B cell (primary cell): ENCODE data around the gene RMI2. TPM values are rescaled to one million over a fixed set of nuclear protein-coding genes. Genes with fewer than 3 reads are reported as not detected.

Source experiments
- ATAC-seq: fragments of 200-7000 bp; cut with Tn5 transposase; one replicate; pipeline ENCODE4 v1.10.0; 2021; ENCODE audit warnings: low read depth, mild to moderate bottlenecking, moderate number of reproducible peaks, moderate library complexity
- CTCF ChIA-PET: fragments of 350-600 bp; sonication (Branson Sonifier 250); formaldehyde crosslinking; loops from one replicate; lab custom pipeline; 2021; ENCODE audit warnings: antibody characterized with exemption, inconsistent platforms; lab: Charles Lee
- POLR2A ChIA-PET: fragments of 350-600 bp; sonication (Branson Sonifier 250); formaldehyde crosslinking; loops from one replicate; lab custom pipeline; 2021; ENCODE audit warnings: antibody characterized with exemption; lab: Charles Lee
- DNase-seq: peaks from one replicate; pipeline ENCODE4 v3.0.0; 2013
- H2AFZ ChIP-seq: 2 replicates; pipeline ENCODE4 v1.6.1; 2012; ENCODE audit warnings: mild to moderate bottlenecking, low read depth, low read length; ENCODE audit not compliant: insufficient read depth, poor library complexity, severe bottlenecking
- H3K27ac ChIP-seq, 2 donors: 1 replicate in 1 of 2; 2 replicates in 1 of 2; pipeline ENCODE4 v1.5.1; 2012 to 2013; ENCODE audit warnings: low read length in 2 of 2, mild to moderate bottlenecking in 2 of 2, moderate library complexity in 1 of 2
- H3K27me3 ChIP-seq, 4 experiments: fragments of 200-600 bp in 1 of 4; sonication (generic) in 1 of 4; replicated peaks in 1 of 4; 1 replicate in 2 of 4; 2 replicates in 2 of 4; pipeline versions ENCODE4 v1.6.1 to v1.7.0; 2013 to 2016; ENCODE audit warnings: low read length in 3 of 4, mild to moderate bottlenecking in 2 of 4, mixed read lengths in 1 of 4, moderate library complexity in 1 of 4; ENCODE audit not compliant: insufficient read depth in 4 of 4, control insufficient read depth in 3 of 4; ENCODE audit errors: control extremely low read depth in 1 of 4
- H3K36me3 ChIP-seq, 2 experiments: replicated peaks in 1 of 2; 1 replicate in 1 of 2; 2 replicates in 1 of 2; pipeline versions ENCODE4 v1.6.1 to v1.7.1; 2013; ENCODE audit warnings: low read length in 1 of 2; ENCODE audit not compliant: insufficient read depth in 2 of 2, control insufficient read depth in 1 of 2; ENCODE audit errors: control extremely low read depth in 1 of 2, extremely low read depth in 1 of 2
- H3K4me1 ChIP-seq, 2 donors: fragments of 200-600 bp in 1 of 2; sonication (generic) in 1 of 2; 1 replicate in 1 of 2; 2 replicates in 1 of 2; pipeline versions ENCODE4 v1.5.1 to v1.6.1; 2013 to 2017; ENCODE audit warnings: low read length in 2 of 2; ENCODE audit not compliant: control insufficient read depth in 2 of 2, insufficient read depth in 2 of 2
- H3K4me2 ChIP-seq: replicated peaks from 2 replicates; pipeline ENCODE3; 2012; ENCODE audit warnings: mild to moderate bottlenecking, low read depth, low read length; ENCODE audit not compliant: poor library complexity, severe bottlenecking
- H3K4me3 ChIP-seq, 5 experiments: fragments of 200-600 bp in 1 of 5; sonication (generic) in 1 of 5; 1 replicate in 3 of 5; 2 replicates in 2 of 5; pipeline versions ENCODE4 v1.5.1 to v1.7.0; 2011 to 2016; ENCODE audit warnings: low read length in 4 of 5, mild to moderate bottlenecking in 4 of 5, low read depth in 2 of 5, control low read depth in 1 of 5, moderate library complexity in 1 of 5; ENCODE audit not compliant: insufficient read depth in 1 of 5; ENCODE audit errors: control extremely low read depth in 1 of 5, extremely low read depth in 1 of 5
- H3K79me2 ChIP-seq: fragments of 200-600 bp; sonication (generic); one replicate; pipeline ENCODE4 v1.6.0; 2016; ENCODE audit warnings: low read length; ENCODE audit not compliant: control insufficient read depth, insufficient read depth
- H3K9ac ChIP-seq: fragments of 200-600 bp; sonication (generic); 2 replicates; pipeline ENCODE4 v1.6.1; 2017; ENCODE audit warnings: mild to moderate bottlenecking, low read length, moderate library complexity
- H3K9me3 ChIP-seq, 3 donors: one replicate each; pipeline versions ENCODE4 v1.6.1 to v1.7.1; 2013; ENCODE audit warnings: low read length in 2 of 3; ENCODE audit not compliant: control insufficient read depth in 2 of 3, insufficient read depth in 1 of 3; ENCODE audit errors: control extremely low read depth in 1 of 3
- H4K20me1 ChIP-seq: 2 replicates; pipeline ENCODE4 v1.6.0; 2012; ENCODE audit warnings: mild to moderate bottlenecking, low read length; ENCODE audit not compliant: insufficient read depth, control insufficient read depth, poor library complexity, severe bottlenecking
- H3K27ac Mint-ChIP-seq: one replicate; pipeline ENCODE4 v1.8.0; 2021; ENCODE audit warnings: mixed read lengths
- H3K27me3 Mint-ChIP-seq: one replicate; pipeline ENCODE4 v1.8.0; 2021; ENCODE audit warnings: mixed read lengths
- H3K4me1 Mint-ChIP-seq: one replicate; pipeline ENCODE4 v1.8.0; 2021; ENCODE audit warnings: mixed read lengths
- H3K4me3 Mint-ChIP-seq: one replicate; pipeline ENCODE4 v1.8.0; 2021; ENCODE audit warnings: mixed read lengths
- H3K9me3 Mint-ChIP-seq: one replicate; pipeline ENCODE4 v1.8.0; 2022; ENCODE audit warnings: mixed read lengths; ENCODE audit not compliant: insufficient read depth
- EZH2 ChIP-seq: IDR thresholded peaks from 2 replicates; pipeline ENCODE4 v1.6.1; 2012; ENCODE audit warnings: borderline replicate concordance, low read depth, mild to moderate bottlenecking, moderate library complexity, low read length; ENCODE audit not compliant: insufficient read depth, poor library complexity, severe bottlenecking
- WGBS: methylation state at CpG from one replicate; pipeline ENCODE4 v1.1.5; 2013; ENCODE audit warnings: missing lambda C conversion rate; ENCODE audit not compliant: insufficient coverage; 5-methylcytosine and 5-hydroxymethylcytosine counted together
- intact Hi-C: fragments of 100-400 bp; cut with micrococcal nuclease; formaldehyde crosslinking; loops from one replicate; pipeline ENCODE4 v1.10.0; 2022
- polyA plus RNA-seq: library from polyadenylated mRNA; depleted of rRNA; stranded (reverse); fragments of >200 nt; gene quantifications from 2 replicates; pipeline ENCODE4 v1.2.3, GENCODE V29; 2012
- total RNA-seq, 2 donors: library from RNA; stranded (reverse); fragments of 120-200 nt in 1 of 2; gene quantifications; 1 replicate in 1 of 2; 2 replicates in 1 of 2; pipeline versions ENCODE4 v1.2.3 to v1.2.4, GENCODE V29; 2013 to 2022
- TF ChIP-seq, protein P1 (sequence below): fragments of 200-600 bp; IDR thresholded peaks from one replicate; pipeline ENCODE4 v1.8.0; 2022; ENCODE audit warnings: antibody characterized with exemption, mild to moderate bottlenecking

The RMI2 gene
- total and polyA plus RNA-seq, 2 donors (not counting 1 experiment from before 2014, with no cell fraction given), result 2.3 to 27.0 TPM

DNA sequence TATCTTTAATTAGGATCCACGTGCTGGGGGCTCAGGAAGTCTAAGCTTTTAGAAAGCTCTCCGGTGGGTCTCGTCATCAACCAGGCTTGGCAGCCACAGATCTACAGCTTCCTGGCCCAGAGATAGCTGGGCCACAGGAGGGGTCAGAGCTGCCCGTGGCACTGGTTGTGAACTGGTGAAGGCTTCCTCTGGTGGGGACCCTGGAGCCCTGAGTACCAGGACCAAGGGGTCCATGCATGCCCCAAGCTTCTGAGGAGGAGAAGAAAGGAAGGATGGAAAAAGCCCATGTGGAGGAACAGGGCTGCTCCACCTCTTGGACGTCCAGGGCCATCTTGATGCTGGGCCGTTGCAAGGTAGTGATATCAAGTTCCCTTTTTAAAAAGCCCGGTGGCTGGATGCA is 13.3 kb downstream of the RMI2 start:
- H3K27ac Mint-ChIP-seq, result no peak overlapping the region
- Histone ChIP-seq H3K9ac (no peak overlapping the region), H3K27me3 (peaks cover 0 to 45% (median 25%) of the 10 kb centered on the region in 4 experiments), H2AFZ (no peak overlapping the region), H3K27ac (no peak overlapping the region), H3K4me2 (no peak overlapping the region), H4K20me1 (peaks cover 18% of the 10 kb centered on the region), H3K4me1 (peaks cover 59 to 63% of the 10 kb centered on the region in 2 donors), H3K4me3 (no peak overlapping the region), H3K79me2 (no peaks in the 10 kb centered on the region), H3K9me3 (no peaks in the 10 kb centered on the region), H3K36me3 (no peaks in the 10 kb centered on the region)
- no peaks in the 10 kb centered on the region for H3K9me3 Mint-ChIP-seq
- ChIA-PET POLR2A (interaction anchor here (0.7 to 1.9 kb wide), 4 partner anchors 47 to 133 kb away, joined by 3 to 7 read pairs (median 4); partner anchors contain the start of gene SOCS1), CTCF (interaction anchor here (0.6 to 10.4 kb wide), 12 partner anchors 12 to 505 kb away, joined by 3 to 223 read pairs (median 7); partner anchors contain the start of gene SOCS1)
- H3K27me3 Mint-ChIP-seq, result peaks cover 33% of the 10 kb centered on the region
- WGBS, result 80% methylated on average over 7 of the region's 7 CpGs
- ATAC-seq (no peak), DNase-seq (no peak)
- peaks cover 61% of the 10 kb centered on the region for H3K4me1 Mint-ChIP-seq
- intact Hi-C loops, result loop anchor here (5.0 to 10.0 kb wide), 2 partner anchors 176 to 284 kb away; no protein-coding TSS in a partner anchor
- TF ChIP-seq, protein P1, sequence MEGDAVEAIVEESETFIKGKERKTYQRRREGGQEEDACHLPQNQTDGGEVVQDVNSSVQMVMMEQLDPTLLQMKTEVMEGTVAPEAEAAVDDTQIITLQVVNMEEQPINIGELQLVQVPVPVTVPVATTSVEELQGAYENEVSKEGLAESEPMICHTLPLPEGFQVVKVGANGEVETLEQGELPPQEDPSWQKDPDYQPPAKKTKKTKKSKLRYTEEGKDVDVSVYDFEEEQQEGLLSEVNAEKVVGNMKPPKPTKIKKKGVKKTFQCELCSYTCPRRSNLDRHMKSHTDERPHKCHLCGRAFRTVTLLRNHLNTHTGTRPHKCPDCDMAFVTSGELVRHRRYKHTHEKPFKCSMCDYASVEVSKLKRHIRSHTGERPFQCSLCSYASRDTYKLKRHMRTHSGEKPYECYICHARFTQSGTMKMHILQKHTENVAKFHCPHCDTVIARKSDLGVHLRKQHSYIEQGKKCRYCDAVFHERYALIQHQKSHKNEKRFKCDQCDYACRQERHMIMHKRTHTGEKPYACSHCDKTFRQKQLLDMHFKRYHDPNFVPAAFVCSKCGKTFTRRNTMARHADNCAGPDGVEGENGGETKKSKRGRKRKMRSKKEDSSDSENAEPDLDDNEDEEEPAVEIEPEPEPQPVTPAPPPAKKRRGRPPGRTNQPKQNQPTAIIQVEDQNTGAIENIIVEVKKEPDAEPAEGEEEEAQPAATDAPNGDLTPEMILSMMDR, result no peak
- TF ChIP-seq EZH2, result no peak
- H3K4me3 Mint-ChIP-seq, result no peak overlapping the region

DNA sequence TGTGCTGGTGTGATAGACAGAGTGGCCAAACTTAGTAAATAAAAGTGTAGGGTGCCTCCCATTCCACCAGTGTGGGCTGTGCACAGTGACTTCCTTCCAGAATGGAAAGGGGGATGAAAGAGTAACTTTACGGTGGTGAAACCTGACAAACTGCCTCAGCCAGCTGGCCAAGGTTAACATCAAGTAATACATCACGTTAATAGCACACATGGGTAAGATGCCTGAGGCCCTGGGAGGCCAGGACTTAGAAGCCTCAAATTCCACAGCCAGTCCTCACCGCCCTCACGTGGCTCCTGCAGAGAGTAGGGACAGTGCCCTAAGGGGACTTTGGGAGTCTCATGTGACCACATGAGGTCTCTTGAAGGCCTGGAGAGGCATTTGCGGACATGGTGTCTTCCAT is 14.1 kb downstream of the RMI2 start:
- TF ChIP-seq, protein P1, result no peak
- TF ChIP-seq EZH2, result no peak
- DNase-seq (no peak), ATAC-seq (no peak)
- ChIA-PET POLR2A (interaction anchor here (1.0 to 1.9 kb wide), 3 partner anchors 48 to 104 kb away, joined by 3 to 7 read pairs (median 6); partner anchors contain the start of gene SOCS1), CTCF (interaction anchor here (1.0 to 10.4 kb wide), 7 partner anchors 11 to 395 kb away, joined by 6 to 223 read pairs (median 15); partner anchors contain the start of gene SOCS1)
- Histone ChIP-seq H3K9ac (no peak overlapping the region), H3K4me2 (no peak overlapping the region), H2AFZ (no peak overlapping the region), H3K4me1 (peaks cover 51 to 56% of the 10 kb centered on the region in 2 donors), H3K36me3 (no peaks in the 10 kb centered on the region), H3K4me3 (no peak overlapping the region), H3K79me2 (no peaks in the 10 kb centered on the region), H4K20me1 (peaks cover 18% of the 10 kb centered on the region), H3K9me3 (no peaks in the 10 kb centered on the region), H3K27ac (no peak overlapping the region), H3K27me3 (peaks cover 0 to 45% (median 25%) of the 10 kb centered on the region in 4 experiments)
- WGBS, result 100% methylated on average over 4 of the region's 5 CpGs
- Mint-ChIP-seq H3K27me3 (peaks cover 33% of the 10 kb centered on the region), H3K4me1 (peaks cover 59% of the 10 kb centered on the region), H3K4me3 (no peak overlapping the region), H3K9me3 (no peaks in the 10 kb centered on the region), H3K27ac (no peak overlapping the region)
- intact Hi-C loops, result loop anchor here (5.0 to 10.0 kb wide), 2 partner anchors 177 to 285 kb away; no protein-coding TSS in a partner anchor
